ENCODE data around the gene PTPRN2.

Gene PTPRN2

DNA sequence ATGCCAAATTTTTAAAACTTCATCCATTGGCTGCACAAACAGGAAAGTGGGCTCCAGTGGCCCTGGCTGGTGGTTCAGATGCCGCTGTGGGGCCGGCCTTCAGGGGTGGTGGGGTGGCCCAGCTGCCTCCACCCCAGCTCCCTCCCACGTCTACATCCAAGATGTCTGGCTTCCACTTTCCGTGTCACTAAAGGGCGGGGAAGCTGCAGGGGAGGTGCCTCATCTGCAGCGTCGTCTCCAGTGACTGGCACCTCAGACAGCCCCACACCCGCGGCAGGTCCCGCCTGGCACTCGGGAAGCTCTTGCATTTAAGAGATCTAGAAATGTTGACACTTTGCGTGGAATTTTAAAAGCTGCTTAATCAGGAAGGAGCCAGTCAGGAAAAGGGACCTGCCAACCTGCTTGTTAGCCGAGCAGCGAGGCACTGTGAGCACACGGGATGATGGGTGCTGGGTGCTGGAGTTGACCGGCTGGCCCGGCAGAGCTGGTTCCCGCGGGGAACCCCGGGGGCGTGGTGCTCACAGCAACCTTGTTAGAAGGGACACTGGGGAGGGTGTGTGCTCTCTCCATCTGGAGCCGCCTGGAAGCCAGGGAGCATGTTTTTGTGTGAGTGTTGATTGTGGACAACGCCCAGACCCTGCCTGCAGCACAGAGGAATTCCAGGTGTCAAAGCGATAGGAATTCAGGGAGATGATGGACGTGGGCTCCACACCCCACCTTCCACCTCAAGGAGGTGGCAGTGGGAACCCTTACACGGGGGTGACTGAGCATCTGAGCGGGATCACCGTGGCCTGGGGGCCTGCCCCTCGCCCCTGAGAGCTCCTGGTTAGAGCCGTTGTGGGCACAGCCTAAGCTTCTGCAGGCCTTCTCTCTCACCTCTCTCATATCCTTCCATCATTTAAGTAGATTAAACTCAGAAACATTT, 320.5 kb downstream of the PTPRN2 start:
- no peak for DNase-seq (ENCODE audit: low read depth in 2 of 2)

DNA sequence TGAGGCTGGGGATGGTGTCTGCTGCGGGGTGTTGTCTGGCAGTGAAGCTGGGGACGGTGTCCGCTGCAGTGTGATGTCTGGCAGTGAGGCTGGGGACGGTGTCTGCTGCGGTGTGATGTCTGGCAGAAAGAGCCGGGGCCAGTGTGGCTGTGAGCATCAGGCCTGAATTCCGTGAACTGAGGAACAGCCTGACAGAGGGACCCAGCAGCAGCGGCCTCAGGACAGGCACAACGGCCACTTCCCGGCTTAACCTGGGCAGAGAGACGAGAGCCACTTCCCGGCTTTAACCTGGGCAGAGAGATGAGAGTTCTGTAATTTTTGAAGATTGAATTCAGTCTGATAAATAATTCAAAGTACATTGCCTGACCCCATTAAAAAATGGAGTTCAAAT, 321.2 kb downstream of the PTPRN2 start:
- DNase-seq (ENCODE audit: low read depth in 2 of 2) = no peak

DNA sequence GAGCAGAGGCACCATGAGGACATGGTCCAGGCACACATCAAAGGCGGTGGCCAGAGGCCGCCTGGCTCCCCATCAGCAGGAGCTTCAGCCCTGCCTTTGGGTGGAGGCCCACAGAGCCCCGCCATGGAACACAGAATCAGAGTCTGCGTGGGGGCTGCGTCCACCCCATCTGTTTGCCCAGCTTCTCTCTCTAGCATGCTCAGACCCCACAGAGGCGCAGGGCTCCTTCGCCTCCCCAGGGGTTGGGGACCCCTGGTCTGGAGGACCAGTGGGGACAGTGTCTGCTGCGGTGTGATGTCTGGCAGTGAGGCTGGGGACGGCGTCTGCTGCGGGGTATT, 321.9 kb downstream of the PTPRN2 start:
- no peak for DNase-seq (ENCODE audit: low read depth in 2 of 2)

DNA sequence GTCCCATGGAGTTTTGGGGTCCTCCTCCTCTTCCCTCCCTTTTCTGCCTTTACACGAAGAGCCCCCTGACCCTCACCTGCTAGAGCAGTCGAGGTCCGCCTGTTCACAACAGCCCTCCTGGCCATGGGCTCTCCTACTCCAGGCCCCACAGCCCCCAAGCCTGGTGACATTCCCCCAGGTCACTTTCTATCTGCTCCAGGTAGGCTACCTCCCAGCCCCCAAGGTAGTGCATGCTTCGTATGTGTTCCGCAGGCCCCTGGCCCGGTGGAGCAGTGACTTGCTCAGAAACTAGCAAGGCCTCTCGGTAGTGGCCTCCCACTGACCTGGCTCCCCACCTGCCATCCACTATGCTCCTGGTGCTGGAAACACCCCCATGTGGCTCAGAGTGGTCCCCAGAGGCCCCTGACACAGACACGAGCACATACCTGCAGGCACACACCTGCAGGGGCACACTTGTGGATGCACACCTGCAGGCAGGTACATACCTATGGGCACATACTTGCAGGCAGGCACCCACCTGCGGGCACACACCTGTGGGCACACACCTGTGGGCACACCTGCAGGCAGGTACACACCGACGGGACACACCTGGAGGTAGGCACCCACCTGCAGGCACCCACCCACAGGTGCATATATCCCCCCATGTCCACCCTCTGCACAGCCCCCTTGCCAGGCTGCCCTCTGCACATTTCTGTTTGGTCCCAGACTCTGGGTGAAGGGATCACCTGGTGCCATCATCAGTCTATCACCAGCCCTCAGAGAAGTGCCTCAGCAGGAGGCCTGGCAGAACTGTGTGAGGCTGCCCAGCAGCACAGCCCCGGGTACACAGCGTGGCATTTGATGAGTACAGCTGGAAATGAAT, 322.5 kb downstream of the PTPRN2 start:
- DNase-seq (ENCODE audit: low read depth in 2 of 2) = no peak

DNA sequence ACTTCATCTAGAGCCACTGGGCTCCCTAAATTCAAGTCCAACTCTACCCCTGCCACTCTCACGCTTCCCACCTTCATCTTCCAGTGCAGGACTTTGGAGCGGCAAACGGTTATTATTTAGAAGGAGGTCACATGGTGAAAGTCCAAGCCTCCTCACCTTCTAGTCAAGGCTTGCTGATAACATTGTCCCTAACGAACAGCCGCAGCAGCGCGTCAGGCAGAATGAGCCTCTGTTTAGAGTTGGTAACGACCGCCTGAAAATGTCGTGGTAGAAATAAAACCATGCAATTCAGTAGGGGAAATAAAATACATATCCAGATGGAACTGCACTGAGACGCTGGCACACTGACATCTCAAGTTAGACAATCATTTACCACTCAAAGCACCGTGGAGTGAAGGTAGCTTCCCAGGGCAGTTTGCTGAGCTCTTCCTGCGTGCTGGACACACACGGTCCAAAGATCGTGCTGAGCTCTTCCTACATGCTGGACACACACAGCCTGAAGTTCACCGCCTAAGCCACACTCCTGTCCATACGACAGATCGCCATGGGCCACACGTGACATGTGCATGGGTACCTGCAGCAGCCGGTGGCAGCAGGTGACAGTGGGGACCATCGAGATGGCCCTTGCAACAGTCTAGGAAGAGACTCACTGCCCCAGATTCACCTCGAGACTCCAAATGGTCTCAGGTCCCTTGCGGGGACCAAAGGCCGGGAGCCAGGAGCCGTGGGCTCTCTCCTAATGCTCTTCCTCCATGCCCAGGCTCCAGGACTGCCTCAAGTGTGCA, 323.5 kb downstream of the PTPRN2 start:
- DNase-seq (ENCODE audit: low read depth in 2 of 2) = no peak

DNA sequence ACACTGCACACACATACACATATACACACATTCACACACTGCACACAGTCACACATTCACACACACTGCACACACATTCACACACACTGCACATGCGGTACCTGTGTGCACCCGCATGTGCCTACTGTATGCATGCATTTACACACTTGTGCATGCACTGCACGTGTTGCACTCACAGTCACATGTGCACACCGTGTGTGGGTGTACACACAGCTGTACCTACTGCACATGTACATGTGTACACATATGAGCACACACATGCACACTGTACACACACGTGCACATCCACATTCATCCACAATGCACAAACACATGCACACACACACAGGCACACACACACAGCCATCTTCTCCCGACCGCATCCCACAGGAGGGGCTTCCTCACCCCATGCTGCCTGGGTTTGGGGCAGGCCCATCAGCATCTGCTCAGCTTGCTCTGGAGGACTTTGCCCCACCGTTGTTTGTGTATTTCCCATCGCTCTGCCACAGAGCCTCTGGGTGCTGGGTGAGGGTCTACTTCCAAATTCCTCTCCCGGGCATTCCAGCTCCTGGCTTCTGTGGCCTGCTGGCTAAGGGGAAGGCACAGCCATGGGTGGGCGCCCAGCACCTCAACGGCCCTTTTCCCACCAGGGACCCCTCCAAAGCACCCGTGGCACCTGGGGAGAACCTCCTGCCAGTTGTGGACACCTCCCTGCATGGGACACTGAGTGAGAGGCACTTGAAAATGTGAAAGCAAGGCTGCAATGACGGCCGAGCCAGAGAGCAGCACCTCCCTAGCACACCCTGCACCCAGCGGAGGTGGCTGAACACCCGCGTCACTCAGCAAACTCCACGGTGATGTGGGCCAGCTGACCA, 324.3 kb downstream of the PTPRN2 start:
- DNase-seq (ENCODE audit: low read depth in 2 of 2) = no peak

DNA sequence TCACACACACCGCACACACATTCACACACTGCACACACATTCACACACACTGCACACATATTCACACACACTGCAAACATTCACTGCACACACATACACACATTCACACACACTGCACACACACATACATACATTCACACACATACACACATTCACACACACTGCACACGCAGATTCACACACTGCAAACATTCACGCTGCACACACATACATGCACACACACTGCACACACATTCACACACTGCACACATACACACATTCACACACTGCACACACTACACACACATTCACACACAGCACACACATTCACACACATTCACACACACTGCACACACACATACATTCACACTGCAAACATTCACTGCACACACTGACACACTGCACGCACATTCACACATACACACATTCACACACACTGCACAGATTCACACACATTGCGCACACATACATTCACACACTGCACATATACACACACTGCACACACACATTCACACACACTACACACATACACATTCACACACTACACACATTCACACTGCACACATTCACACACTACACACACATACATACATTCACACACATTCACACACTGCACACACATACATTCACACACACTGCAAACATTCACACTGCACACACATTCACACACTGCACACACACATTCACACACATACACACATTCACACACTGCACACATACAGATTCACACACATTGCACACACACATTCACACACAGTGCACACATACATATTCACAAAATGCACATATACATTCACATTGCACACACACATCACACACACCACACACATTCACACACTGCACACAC, 325.1 kb downstream of the PTPRN2 start:
- DNase-seq (ENCODE audit: low read depth in 2 of 2) = no peak

DNA sequence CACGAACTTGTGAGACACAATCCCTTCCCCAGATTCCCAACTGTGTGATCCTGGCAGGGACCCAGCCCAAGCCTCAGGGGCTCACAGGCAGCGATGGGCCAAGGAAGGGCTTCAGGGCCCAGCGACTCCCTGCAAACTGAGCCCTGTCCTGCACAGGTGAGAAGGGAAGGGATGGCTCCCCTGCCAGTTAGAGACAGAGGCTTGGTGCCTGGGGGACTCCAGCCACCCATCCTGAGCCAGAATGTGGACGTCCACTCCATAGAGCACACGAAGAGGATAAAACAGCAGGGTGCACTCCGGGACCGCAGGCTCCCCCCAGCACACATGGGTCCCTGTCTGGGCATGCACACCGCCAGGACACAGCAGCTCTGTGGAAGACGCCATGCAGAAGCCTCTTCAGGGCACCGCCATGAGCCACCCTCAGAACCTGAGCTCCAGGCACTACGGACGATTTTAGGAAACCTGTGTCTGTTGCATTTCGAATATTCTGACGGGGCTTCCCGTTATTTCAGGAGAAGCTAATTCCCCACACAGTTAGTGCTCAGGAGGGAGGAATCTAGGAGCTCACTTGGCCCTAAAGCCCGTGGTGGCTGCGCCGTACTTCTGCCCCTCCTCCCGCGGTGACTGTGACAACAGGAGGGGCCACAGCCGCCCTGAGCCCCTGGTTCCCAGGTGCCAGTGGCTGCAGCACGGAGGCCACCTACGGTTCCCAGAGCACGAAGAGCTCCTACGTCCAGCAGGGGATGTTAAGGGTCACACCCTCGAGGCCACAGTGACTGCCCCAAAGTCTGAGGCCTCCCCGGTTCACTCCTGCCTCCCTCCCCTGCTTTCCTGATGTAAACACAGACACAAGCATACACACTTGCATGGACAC, 326.0 kb downstream of the PTPRN2 start:
- DNase-seq (ENCODE audit: low read depth in 2 of 2) = no peak

DNA sequence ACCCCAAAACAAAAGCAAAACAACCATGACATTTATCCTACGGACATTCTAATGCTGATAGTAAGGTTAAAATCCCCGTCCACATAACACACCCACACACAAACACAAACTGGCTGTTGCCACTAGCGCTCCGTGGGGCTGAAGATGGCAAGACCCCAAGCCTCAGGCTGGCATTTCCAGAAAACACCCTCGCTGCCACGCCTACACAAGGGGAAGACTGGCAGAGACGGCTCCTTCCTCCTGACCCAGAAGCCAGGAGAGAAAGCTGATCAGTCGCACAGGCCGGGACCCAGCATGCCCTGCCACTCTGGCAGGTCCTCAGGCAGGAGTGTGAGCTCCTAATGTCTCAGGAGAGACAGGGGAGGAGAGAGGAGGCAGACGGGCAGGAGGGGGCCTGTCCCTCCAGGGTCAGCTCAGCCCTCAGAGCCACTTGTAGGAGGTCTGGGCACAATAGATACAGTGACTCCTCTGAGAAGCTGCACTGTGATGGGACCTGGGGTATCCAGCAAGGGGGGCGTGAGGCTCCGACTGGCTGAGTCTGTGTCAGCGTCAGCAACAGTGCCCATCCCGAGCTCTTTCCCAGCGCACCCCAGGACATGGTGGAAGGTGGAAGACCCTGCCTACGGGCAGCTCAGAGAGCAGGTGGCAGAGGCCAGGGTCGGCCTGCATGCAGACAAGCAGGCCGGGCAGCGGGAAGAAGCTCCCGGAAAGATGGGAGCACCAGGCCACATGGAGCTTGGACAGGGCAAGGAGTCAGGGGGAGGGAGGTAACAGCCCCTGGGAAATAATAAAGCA, 326.9 kb downstream of the PTPRN2 start:
- DNase-seq (ENCODE audit: low read depth in 2 of 2) = no peak

DNA sequence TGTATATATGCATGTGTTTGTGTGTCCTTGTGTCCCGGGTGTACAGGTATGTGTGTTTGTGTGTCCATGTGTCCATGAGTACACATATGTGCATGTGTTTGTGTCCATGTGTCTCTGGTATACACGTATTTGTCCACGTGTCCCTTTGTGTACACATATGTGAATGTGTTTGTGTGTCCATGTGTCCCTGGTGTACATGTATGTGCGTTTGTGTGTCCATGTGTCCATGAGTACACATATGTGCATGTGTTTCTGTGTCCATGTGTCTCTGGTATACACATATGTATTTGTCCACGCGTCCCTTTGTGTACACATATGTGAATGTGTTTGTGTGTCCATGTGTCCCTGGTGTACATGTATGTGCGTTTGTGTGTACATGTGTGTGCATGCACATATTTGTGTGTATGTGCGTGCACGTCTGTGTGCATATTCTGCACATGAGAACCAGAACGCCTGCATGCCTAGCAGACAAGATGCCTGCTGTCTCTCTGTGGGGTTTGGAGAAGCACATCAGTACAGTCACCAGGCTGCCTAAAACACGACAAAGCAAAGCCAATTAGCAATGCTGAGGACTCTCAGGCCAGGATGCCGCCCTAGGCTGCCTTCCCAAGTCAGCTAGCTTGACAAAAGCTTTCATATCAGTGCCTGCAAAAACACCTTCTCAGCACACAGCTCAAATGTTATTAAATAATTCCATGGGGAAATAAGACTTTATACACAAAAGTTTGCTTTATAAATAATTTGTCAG, 327.8 kb downstream of the PTPRN2 start:
- DNase-seq (ENCODE audit: low read depth in 2 of 2) = no peak

DNA sequence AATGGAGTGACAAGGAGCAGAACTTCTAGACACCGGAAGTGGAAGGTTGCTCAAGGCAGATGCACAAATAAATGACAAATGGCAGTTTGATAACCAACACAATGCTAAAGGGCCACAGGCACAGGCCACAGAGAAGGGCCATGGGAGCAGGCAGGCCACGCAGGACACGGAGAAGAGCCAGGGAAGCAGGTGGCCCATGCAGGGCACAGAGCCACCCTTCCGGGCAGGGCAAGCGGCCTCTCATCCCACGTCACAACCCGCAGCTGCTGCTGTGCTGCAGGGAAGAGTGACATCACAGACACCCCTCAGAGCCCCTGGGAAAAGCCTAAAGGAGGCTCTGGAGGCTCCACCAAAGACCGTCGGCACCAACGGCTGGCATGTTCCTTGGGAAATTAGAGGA, 328.5 kb downstream of the PTPRN2 start:
- no peak for DNase-seq (ENCODE audit: low read depth in 2 of 2)

DNA sequence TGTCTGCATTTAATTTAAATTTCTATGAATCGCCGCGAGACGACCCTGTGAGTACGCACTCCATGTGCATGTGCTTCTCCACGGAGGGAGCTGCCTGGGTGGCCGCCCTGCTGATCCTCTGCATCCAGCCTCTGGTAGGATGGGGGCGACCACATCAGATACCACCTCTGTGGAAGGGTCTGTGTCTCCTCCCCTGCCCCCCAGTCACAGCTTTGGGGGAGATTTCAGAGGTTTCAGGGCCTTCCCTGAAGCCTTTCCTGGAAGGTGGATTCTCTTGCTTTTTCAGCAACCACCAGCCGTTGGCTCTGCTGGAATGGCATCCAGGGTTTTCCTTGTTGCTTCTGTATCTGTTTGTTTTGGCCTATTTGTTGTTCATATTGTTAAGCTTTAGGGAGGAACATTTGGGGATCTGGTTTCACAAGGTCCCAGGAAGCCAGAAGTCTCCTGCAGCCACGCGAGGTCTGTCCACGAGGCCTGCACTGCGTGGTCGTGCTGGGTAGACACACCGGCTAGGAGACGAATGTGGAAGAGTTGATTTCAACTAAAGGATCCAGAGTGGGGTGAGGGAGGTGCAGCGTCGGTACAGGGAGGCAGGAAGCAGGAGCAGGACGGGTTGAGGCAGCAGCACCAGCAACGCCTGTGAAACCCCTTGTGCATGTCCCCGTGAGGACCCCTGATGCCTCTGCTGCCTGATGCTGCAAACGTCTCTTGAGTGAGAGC, 329.1 kb downstream of the PTPRN2 start:
- no peak for DNase-seq (ENCODE audit: low read depth in 2 of 2)

DNA sequence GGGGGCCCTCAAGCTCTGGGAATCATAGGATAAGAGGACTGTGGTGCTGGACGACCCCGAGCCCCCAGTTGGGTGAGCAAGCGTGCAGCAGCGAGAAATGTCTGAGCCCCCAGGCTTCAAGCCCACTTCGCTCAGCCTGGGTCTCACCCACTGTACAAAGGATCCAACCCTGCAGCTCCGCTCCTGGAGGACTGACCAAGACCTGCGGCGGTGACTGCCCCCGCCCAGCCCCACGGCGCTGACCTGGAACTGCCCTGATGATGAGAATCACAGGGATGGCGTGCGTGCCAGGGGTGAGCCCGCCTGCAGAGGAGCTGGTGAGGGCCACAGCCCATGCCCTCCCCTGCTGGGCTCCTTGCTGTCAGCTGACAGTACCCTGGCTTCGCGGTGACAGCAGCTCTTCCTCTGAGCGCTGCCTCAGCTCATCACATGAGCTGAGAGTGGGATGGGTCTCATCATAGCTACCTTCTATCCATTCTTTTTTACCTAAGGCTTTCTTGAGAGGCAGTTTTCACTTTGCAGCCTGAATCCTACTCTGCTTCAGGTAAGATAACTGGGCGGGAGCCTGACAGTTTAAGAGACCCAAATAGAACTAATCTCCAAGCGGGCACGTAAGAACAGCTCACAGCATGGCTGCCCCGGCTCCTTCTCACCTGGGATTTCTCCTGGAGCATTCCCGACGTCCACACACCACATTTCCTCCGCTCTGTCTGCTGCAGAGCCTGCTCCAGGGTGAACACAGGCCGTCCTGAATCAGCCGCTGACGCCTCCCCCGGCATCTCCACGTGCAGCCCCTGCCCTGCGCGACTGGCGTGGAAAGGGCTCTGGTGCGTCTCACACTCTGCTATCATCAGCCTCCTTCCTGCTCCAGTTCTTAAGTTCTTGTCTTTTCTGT, 329.9 kb downstream of the PTPRN2 start:
- DNase-seq (ENCODE audit: low read depth in 2 of 2) = no peak

DNA sequence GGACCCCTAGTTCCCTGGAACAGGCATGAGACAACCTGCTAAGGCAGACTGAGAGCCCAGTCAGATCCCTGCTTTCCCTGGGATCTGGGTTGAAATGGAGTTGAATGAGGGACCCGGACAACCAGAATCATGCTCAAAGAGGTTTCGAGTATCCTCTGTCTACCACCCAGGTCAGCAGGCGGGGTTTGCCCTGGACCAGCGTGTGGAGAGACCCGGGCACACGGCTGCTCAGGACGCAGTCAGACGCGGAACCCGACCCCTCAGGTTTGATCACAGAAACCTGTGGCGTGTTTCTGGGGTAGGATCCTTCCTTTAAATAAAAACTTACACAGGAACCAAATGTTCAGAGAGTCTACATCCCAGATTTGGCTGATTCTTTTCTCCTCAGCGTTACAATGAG, 330.6 kb downstream of the PTPRN2 start:
- DNase-seq (ENCODE audit: low read depth in 2 of 2) = no peak

DNA sequence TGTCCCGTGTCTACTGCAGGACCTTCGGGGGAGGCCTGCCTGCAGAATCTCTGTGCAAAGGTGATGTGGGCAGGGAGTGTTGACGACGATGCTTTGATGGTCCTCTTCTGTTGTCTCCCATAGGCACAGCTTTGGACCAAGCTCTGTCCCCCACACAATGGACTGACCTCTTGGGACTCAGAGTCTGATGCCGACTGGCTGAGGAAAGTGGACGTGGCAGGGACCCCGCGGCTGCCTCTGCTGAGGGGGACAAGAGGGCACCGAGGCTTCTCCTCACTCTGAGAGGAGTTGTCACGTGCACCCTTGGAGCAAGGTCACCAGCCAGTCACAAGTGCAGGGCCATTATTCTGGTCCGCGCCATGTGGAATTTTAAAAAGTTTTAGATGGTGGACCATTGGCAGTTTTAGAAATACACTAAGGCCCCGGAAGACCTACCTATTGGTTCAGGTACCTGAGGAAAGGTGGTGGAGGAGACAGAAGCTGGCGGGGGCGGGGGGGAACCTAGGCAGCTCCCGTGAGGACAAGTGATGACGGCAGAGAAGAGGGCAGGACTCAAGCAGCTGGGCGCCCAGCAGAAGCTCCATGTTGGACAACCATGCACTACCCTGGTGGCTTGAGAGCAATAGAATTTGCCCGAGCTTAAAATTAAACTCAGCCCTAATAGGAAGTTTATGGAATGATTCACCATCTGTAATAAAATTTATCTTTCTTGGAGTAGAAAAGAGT, 331.4 kb downstream of the PTPRN2 start:
- DNase-seq (ENCODE audit: low read depth in 2 of 2) = no peak
